GM12864 (cell line): ENCODE data around the gene ATP13A1.

ENCODE experiments used
- DNase-seq: peaks from one replicate; pipeline ENCODE4 v3.0.0-alpha.2; 2011; ENCODE audit warnings: low read depth
- H3K4me3 ChIP-seq: 2 replicates; pipeline ENCODE4 v1.5.1; 2011; ENCODE audit warnings: mild to moderate bottlenecking, low read depth, low read length, control low read depth
- CTCF ChIP-seq: IDR thresholded peaks from 2 replicates; pipeline ENCODE4 v1.5.1; 2011; ENCODE audit warnings: low read depth, mild to moderate bottlenecking, moderate library complexity, low read length, control low read depth, inconsistent platforms; ENCODE audit errors: missing control alignments

The ATP13A1 gene

GRCh38 chr19:19661675-19662251, 1.7 kb downstream of the ATP13A1 start:
- DNase-seq: peak; percentile 95
- peak overlapping the region; percentile 99 for H3K4me3 ChIP-seq
- no peak for TF ChIP-seq CTCF

GRCh38 chr19:19661141-19661674, 2.3 kb downstream of the ATP13A1 start:
- peak overlapping the region; percentile 99 for H3K4me3 ChIP-seq
- no peak for DNase-seq
- no peak for TF ChIP-seq CTCF

GRCh38 chr19:19659646-19660245, 3.7 kb downstream of the ATP13A1 start:
- no peak for TF ChIP-seq CTCF
- no peak for DNase-seq
- no peak overlapping the region for H3K4me3 ChIP-seq

- no peak for TF ChIP-seq CTCF
- no peak for DNase-seq
- H3K4me3 ChIP-seq: no peak overlapping the region
Observed at GRCh38 chr19:19657397-19657783, 6.1 kb downstream of the ATP13A1 start.

GRCh38 chr19:19656451-19657396, 6.8 kb downstream of the ATP13A1 start:
- H3K4me3 ChIP-seq: no peak overlapping the region
- no peak for DNase-seq
- TF ChIP-seq CTCF: no peak

- TF ChIP-seq CTCF: no peak
- DNase-seq: no peak
- no peak overlapping the region for H3K4me3 ChIP-seq
Observed at GRCh38 chr19:19655641-19656343, 7.7 kb downstream of the ATP13A1 start.
